Hematopoietic multipotent progenitor cell treated with erythropoietin and hydrocortisone succinate and interleukin-3 and kit ligand, for 17 days (in vitro differentiated cells): ENCODE results near the gene CD164L2.

ENCODE experiments used
- DNase-seq: peaks from one replicate; pipeline ENCODE4 v3.0.0-alpha.2; 2015; ENCODE audit warnings: low spot score

CD164L2 gene

GRCh38 chr1:27405074-27405473 lies 21.9 kb upstream of the CD164L2 start:
- DNase-seq, result no peak

- no peak for DNase-seq
Measured at GRCh38 chr1:27403931-27404330, 20.8 kb upstream of the CD164L2 start.

- DNase-seq, result peak; percentile 18
Measured at GRCh38 chr1:27403065-27403726, 20.1 kb upstream of the CD164L2 start.

- DNase-seq, result peak; percentile 39
Measured at GRCh38 chr1:27402349-27402754, 19.2 kb upstream of the CD164L2 start.

- DNase-seq, result no peak
Measured at GRCh38 chr1:27400963-27401341, 17.8 kb upstream of the CD164L2 start.

- DNase-seq, result no peak
Measured at GRCh38 chr1:27400082-27400962, 17.2 kb upstream of the CD164L2 start.

GRCh38 chr1:27399251-27400025 lies 16.3 kb upstream of the CD164L2 start:
- DNase-seq, result no peak

- DNase-seq, result no peak
Measured at GRCh38 chr1:27398405-27399149, 15.4 kb upstream of the CD164L2 start.

- DNase-seq, result no peak
Measured at GRCh38 chr1:27397749-27398148, 14.6 kb upstream of the CD164L2 start.

GRCh38 chr1:27397110-27397509 lies 14.0 kb upstream of the CD164L2 start:
- DNase-seq, result no peak

- DNase-seq, result peak; percentile 78
Measured at GRCh38 chr1:27395441-27396195, 12.5 kb upstream of the CD164L2 start.

- DNase-seq, result no peak
Measured at GRCh38 chr1:27394925-27395324, 11.8 kb upstream of the CD164L2 start.

GRCh38 chr1:27394282-27394658 lies 11.1 kb upstream of the CD164L2 start:
- no peak for DNase-seq

GRCh38 chr1:27393641-27394281 lies 10.6 kb upstream of the CD164L2 start:
- no peak for DNase-seq

- peak; percentile 13 for DNase-seq
Measured at GRCh38 chr1:27392778-27393635, 9.9 kb upstream of the CD164L2 start.

GRCh38 chr1:27392096-27392777 lies 9.1 kb upstream of the CD164L2 start, which contains the start of gene GPR3:
Gene GPR3 (plus strand): TSS chr1:27392622. CDS start chr1:27393799, 1,177 bp downstream.
- peak; percentile 80 for DNase-seq

GRCh38 chr1:27391511-27392095 lies 8.5 kb upstream of the CD164L2 start:
- peak; percentile 70 for DNase-seq

GRCh38 chr1:27388337-27389005 lies 5.3 kb upstream of the CD164L2 start:
- peak; percentile 74 for DNase-seq
